Astrocyte of the cerebellum (primary cell): Measurements from ENCODE around the gene RIOK1.

ENCODE experiments used
- DNase-seq: peaks from one replicate; pipeline ENCODE4 v3.0.0-alpha.2; 2011; ENCODE audit warnings: low read depth
- H3K4me3 ChIP-seq: 2 replicates; pipeline ENCODE4 v1.5.1; 2011; ENCODE audit warnings: mild to moderate bottlenecking, low read depth, low read length, moderate library complexity
- CTCF ChIP-seq: IDR thresholded peaks from 2 replicates; pipeline ENCODE4 v1.5.1; 2012; ENCODE audit warnings: low read length, low read depth, moderate library complexity, mild to moderate bottlenecking; ENCODE audit errors: missing control alignments
- in situ Hi-C: cut with HindIII; loops from 2 replicates; pipeline ENCODE4 v1.10.0; 2017; ENCODE audit warnings: low sequenced_read_pairs

Gene RIOK1

GRCh38 chr6:7438011-7438410 lies 48.4 kb downstream of the RIOK1 start:
- in situ Hi-C loops, result no loop called here
- H3K4me3 ChIP-seq, result no peak overlapping the region
- no peak for TF ChIP-seq CTCF
- DNase-seq, result no peak

GRCh38 chr6:7439228-7439627 lies 49.6 kb downstream of the RIOK1 start:
- H3K4me3 ChIP-seq, result no peak overlapping the region
- in situ Hi-C loops, result no loop called here
- no peak for DNase-seq
- TF ChIP-seq CTCF, result no peak

- H3K4me3 ChIP-seq, result no peak overlapping the region
- no peak for DNase-seq
Measured at GRCh38 chr6:7440476-7440875, 50.9 kb downstream of the RIOK1 start.

GRCh38 chr6:7441048-7441775 lies 51.6 kb downstream of the RIOK1 start:
- no peak for DNase-seq
- in situ Hi-C loops, result no loop called here
- no peak for TF ChIP-seq CTCF
- H3K4me3 ChIP-seq, result no peak overlapping the region

More at GRCh38 chr6:7440476-7440875, 50.9 kb downstream of the RIOK1 start:
- TF ChIP-seq CTCF, result no peak
- in situ Hi-C loops, result no loop called here

- in situ Hi-C loops, result no loop called here
- no peak overlapping the region for H3K4me3 ChIP-seq
- DNase-seq, result no peak
- no peak for TF ChIP-seq CTCF
Measured at GRCh38 chr6:7442467-7442866, 52.9 kb downstream of the RIOK1 start.

- DNase-seq, result no peak
- in situ Hi-C loops, result no loop called here
- no peak overlapping the region for H3K4me3 ChIP-seq
- no peak for TF ChIP-seq CTCF
Measured at GRCh38 chr6:7445101-7445500, 55.5 kb downstream of the RIOK1 start.
